IPS-NIHi7 (cell line): ENCODE results near the gene MYO3B.

Experiments used
- DNase-seq: peaks from one replicate; pipeline ENCODE4 v3.0.0; 2012; ENCODE audit warnings: mixed read lengths; ENCODE audit errors: extremely low spot score

Gene MYO3B

GRCh38 chr2:170237572-170238120 lies 59.7 kb downstream of the MYO3B start:
- no peak for DNase-seq

- DNase-seq: no peak
Measured at GRCh38 chr2:170238776-170239175, 60.8 kb downstream of the MYO3B start.

GRCh38 chr2:170240629-170241028 lies 62.7 kb downstream of the MYO3B start:
- DNase-seq: no peak

- no peak for DNase-seq
Measured at GRCh38 chr2:170241756-170242155, 63.8 kb downstream of the MYO3B start.

GRCh38 chr2:170243118-170243837 lies 65.3 kb downstream of the MYO3B start:
- no peak for DNase-seq

GRCh38 chr2:170243898-170244297 lies 66.0 kb downstream of the MYO3B start:
- DNase-seq: no peak

- no peak for DNase-seq
Measured at GRCh38 chr2:170244555-170244954, 66.6 kb downstream of the MYO3B start.

GRCh38 chr2:170245312-170245711 lies 67.4 kb downstream of the MYO3B start:
- no peak for DNase-seq

GRCh38 chr2:170247333-170247732 lies 69.4 kb downstream of the MYO3B start:
- no peak for DNase-seq

- no peak for DNase-seq
Measured at GRCh38 chr2:170247882-170248393, 70.0 kb downstream of the MYO3B start.

GRCh38 chr2:170248574-170249393 lies 70.8 kb downstream of the MYO3B start:
- no peak for DNase-seq

- DNase-seq: no peak
Measured at GRCh38 chr2:170249761-170250160, 71.8 kb downstream of the MYO3B start.

GRCh38 chr2:170250584-170250983 lies 72.6 kb downstream of the MYO3B start:
- no peak for DNase-seq

- no peak for DNase-seq
Measured at GRCh38 chr2:170252414-170252813, 74.5 kb downstream of the MYO3B start.

- DNase-seq: no peak
Measured at GRCh38 chr2:170253721-170254230, 75.8 kb downstream of the MYO3B start.

- DNase-seq: no peak
Measured at GRCh38 chr2:170254293-170254732, 76.4 kb downstream of the MYO3B start.

- no peak for DNase-seq
Measured at GRCh38 chr2:170255137-170255536, 77.2 kb downstream of the MYO3B start.

- DNase-seq: no peak
Measured at GRCh38 chr2:170255971-170256370, 78.0 kb downstream of the MYO3B start.

GRCh38 chr2:170258382-170258781 lies 80.4 kb downstream of the MYO3B start:
- DNase-seq: no peak

GRCh38 chr2:170260188-170260587 lies 82.2 kb downstream of the MYO3B start:
- DNase-seq: no peak

GRCh38 chr2:170261566-170261965 lies 83.6 kb downstream of the MYO3B start:
- no peak for DNase-seq

- no peak for DNase-seq
Measured at GRCh38 chr2:170262343-170262742, 84.4 kb downstream of the MYO3B start.
